Stimulated activated CD8-positive, alpha-beta memory T cell treated with anti-CD3 and anti-CD28 coated beads, Interleukin-7, amount 100 ng/mL, for 48 hours (primary cell): ENCODE data around the gene DNAH3.
A peak's percentile ranks its signal among the peaks of the same experiment; 100 is the strongest.

Source experiments
- DNase-seq, 2 donors: peaks; one replicate each; pipeline ENCODE4 v3.0.0-alpha.2; 2020; ENCODE audit warnings: low read depth in 1 of 2; ENCODE audit errors: extremely low read depth in 1 of 2

DNAH3 gene

GRCh38 chr16:20916289-20916688 lies 234.4 kb downstream of the DNAH3 start:
- no peak for DNase-seq

- no peak for DNase-seq
These were observed 239.3 kb downstream of the DNAH3 start for GRCh38 chr16:20911361-20911760.

- no peak for DNase-seq
These were observed 239.8 kb downstream of the DNAH3 start for GRCh38 chr16:20910781-20911321.

- DNase-seq: no peak
These were observed 244.0 kb downstream of the DNAH3 start for GRCh38 chr16:20906341-20907255.

GRCh38 chr16:20905576-20905975 lies 245.1 kb downstream of the DNAH3 start:
- no peak for DNase-seq

GRCh38 chr16:20904507-20905081 lies 246.1 kb downstream of the DNAH3 start:
- no peak for DNase-seq

GRCh38 chr16:20903899-20904506 lies 246.6 kb downstream of the DNAH3 start:
- no peak for DNase-seq

- no peak for DNase-seq
These were observed 247.3 kb downstream of the DNAH3 start for GRCh38 chr16:20903116-20903898.

- DNase-seq: no peak
These were observed 248.2 kb downstream of the DNAH3 start for GRCh38 chr16:20902426-20902825.

GRCh38 chr16:20901436-20902112 lies 249.1 kb downstream of the DNAH3 start:
- no peak for DNase-seq

GRCh38 chr16:20901068-20901435 lies 249.6 kb downstream of the DNAH3 start:
- DNase-seq: no peak

- peak; percentile 88 to 93 for DNase-seq
These were observed 250.2 kb downstream of the DNAH3 start, which contains the start of the genes DCUN1D3 and LYRM1 for GRCh38 chr16:20900299-20901067. Gene DCUN1D3, minus strand, starts transcription at chr16:20900358. Its CDS starts 37,820 bp downstream, at chr16:20862538. Gene LYRM1, plus strand, starts transcription at chr16:20900771. Its CDS starts 14,785 bp downstream, at chr16:20915556.

GRCh38 chr16:20899477-20900298 lies 251.0 kb downstream of the DNAH3 start:
- DNase-seq: no peak

- DNase-seq: no peak
These were observed 251.6 kb downstream of the DNAH3 start for GRCh38 chr16:20899071-20899470.

- DNase-seq: no peak
These were observed 252.7 kb downstream of the DNAH3 start for GRCh38 chr16:20897922-20898321.

- no peak for DNase-seq
These were observed 253.3 kb downstream of the DNAH3 start for GRCh38 chr16:20897253-20897897.

GRCh38 chr16:20894388-20894787 lies 256.3 kb downstream of the DNAH3 start:
- DNase-seq: no peak
